Common myeloid progenitor, CD34-positive (primary cell): ENCODE data around the gene GABRR1.
A peak's percentile ranks its signal among the peaks of the same experiment; 100 is the strongest.
"Not testable (repeated sequence)": the region's sequence is repeated elsewhere in the genome, so short reads cannot be mapped to it uniquely, and the experiment has no call there.

ENCODE experiments used
- CTCF ChIA-PET: fragments of 350-600 bp; sonication (Branson Sonifier 250); formaldehyde crosslinking; loops from one replicate; lab custom pipeline; 2021; ENCODE audit warnings: antibody characterized with exemption; lab: Charles Lee
- POLR2A ChIA-PET: fragments of 350-600 bp; sonication (Branson Sonifier 250); formaldehyde crosslinking; loops from one replicate; lab custom pipeline; 2021; ENCODE audit warnings: antibody characterized with exemption; lab: Charles Lee
- DNase-seq, 3 donors: peaks; one replicate each; pipeline versions ENCODE4 v3.0.0 to v3.0.0-alpha.2; 2013
- H3K27ac ChIP-seq, 2 experiments: 1 replicate in 1 of 2; 2 replicates in 1 of 2; pipeline ENCODE4 v1.7.0; 2013; ENCODE audit warnings: inconsistent platforms in 2 of 2, low read length in 2 of 2, mild to moderate bottlenecking in 2 of 2, low read depth in 1 of 2, moderate library complexity in 1 of 2; ENCODE audit not compliant: severe bottlenecking in 2 of 2, insufficient read depth in 1 of 2, poor library complexity in 1 of 2
- H3K27me3 ChIP-seq, 5 experiments: replicated peaks in 2 of 5; 1 replicate in 3 of 5; 2 replicates in 2 of 5; pipeline versions ENCODE4 v1.6.1 to v1.7.0; 2013; ENCODE audit warnings: low read length in 4 of 5, mild to moderate bottlenecking in 2 of 5, moderate library complexity in 2 of 5, inconsistent platforms in 1 of 5; ENCODE audit not compliant: insufficient read depth in 5 of 5, control insufficient read depth in 4 of 5
- H3K36me3 ChIP-seq, 4 experiments: 1 replicate in 2 of 4; 2 replicates in 2 of 4; pipeline versions ENCODE4 v1.6.1 to v1.7.0; 2013; ENCODE audit warnings: low read length in 3 of 4, control low read depth in 1 of 4, mild to moderate bottlenecking in 1 of 4; ENCODE audit not compliant: control insufficient read depth in 4 of 4, insufficient read depth in 4 of 4
- H3K4me1 ChIP-seq, 4 experiments: 1 replicate in 3 of 4; 2 replicates in 1 of 4; pipeline versions ENCODE4 v1.6.1 to v1.7.1; 2013; ENCODE audit warnings: low read length in 3 of 4, mild to moderate bottlenecking in 3 of 4, control low read depth in 1 of 4, inconsistent platforms in 1 of 4, moderate library complexity in 1 of 4; ENCODE audit not compliant: control insufficient read depth in 4 of 4, insufficient read depth in 4 of 4; ENCODE audit errors: control extremely low read depth in 1 of 4
- H3K4me3 ChIP-seq, 7 experiments: 1 replicate in 4 of 7; 2 replicates in 3 of 7; pipeline versions ENCODE4 v1.5.1 to v1.7.0; 2013; ENCODE audit warnings: mild to moderate bottlenecking in 7 of 7, low read length in 6 of 7, moderate library complexity in 6 of 7, inconsistent platforms in 2 of 7, low read depth in 2 of 7, control low read depth in 1 of 7; ENCODE audit not compliant: insufficient read depth in 4 of 7, control insufficient read depth in 1 of 7; ENCODE audit errors: extremely low read depth in 1 of 7
- H3K9me3 ChIP-seq, 5 experiments: 1 replicate in 4 of 5; 2 replicates in 1 of 5; pipeline versions ENCODE4 v1.6.1 to v1.7.1; 2013; ENCODE audit warnings: low read length in 4 of 5, mild to moderate bottlenecking in 2 of 5, inconsistent platforms in 1 of 5, low read depth in 1 of 5, moderate library complexity in 1 of 5; ENCODE audit not compliant: control insufficient read depth in 4 of 5, insufficient read depth in 2 of 5; ENCODE audit errors: control extremely low read depth in 1 of 5
- WGBS: methylation state at CpG from one replicate; pipeline ENCODE4 v1.1.5; 2013; ENCODE audit not compliant: insufficient coverage; 5-methylcytosine and 5-hydroxymethylcytosine counted together

GABRR1 gene

DNA sequence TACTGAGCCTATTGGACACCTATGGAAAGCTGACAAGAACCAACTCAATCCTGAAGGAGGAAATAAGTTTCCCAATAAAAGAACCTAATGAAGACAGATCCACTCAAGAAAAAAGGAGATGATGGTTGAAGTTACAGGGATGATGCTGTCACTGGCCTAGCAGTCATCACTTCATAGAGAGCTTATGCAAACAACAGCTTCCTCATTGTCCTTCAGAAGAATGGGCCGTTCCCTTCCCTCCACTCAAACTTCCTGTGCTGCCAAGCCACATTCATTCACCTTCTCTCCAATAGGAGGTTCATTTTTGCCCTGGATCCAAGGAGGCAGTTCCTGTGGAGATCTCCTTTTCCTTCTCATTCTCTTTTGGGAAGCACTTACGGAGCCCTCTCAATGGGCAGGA, 85.1 kb downstream of the GABRR1 start:
- ChIA-PET CTCF (interaction anchor here (0.7 to 1.9 kb wide), 4 partner anchors 8 to 145 kb away, joined by 3 to 7 read pairs (median 3); no protein-coding TSS in a partner anchor), POLR2A (interaction anchor here (0.7 to 1.2 kb wide), 2 partner anchors 9 to 14 kb away, joined by 3 to 5 read pairs; partner anchors contain the start of gene PM20D2)
- H3K4me1 ChIP-seq = no peaks in the 10 kb centered on the region
- no peak overlapping the region for H3K4me3 ChIP-seq
- no peak overlapping the region for H3K27ac ChIP-seq
- DNase-seq = no peak
- no peaks in the 10 kb centered on the region for H3K27me3 ChIP-seq
- WGBS = 38% methylated on average over 1 of the region's 2 CpGs
- peaks cover 0 to 12% (median 8%) of the 10 kb centered on the region in 5 experiments for H3K9me3 ChIP-seq
- H3K36me3 ChIP-seq = no peaks in the 10 kb centered on the region

DNA sequence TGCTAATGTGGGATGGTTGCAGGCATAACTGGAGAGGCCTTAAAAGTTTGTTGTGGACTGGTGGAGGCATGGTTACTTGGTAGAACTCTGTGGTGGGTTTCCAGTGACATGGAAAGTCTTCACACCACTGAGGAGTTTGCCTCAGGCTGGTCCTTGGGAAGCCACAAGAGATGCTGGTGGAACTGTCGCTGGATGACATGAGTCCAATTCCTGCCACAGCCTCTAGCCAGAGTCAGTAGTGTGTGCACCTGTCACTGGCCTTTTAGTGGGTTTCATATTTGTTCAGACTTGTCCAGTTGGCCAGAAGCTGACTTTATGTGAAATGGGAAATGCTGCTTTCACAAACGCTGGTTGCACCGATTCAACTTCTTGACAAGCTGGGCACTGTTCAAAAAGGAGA, 85.6 kb downstream of the GABRR1 start:
- Histone ChIP-seq H3K9me3 (peaks cover 0 to 12% (median 8%) of the 10 kb centered on the region in 5 experiments), H3K4me3 (no peak overlapping the region), H3K4me1 (no peaks in the 10 kb centered on the region), H3K27ac (no peak overlapping the region), H3K36me3 (no peaks in the 10 kb centered on the region), H3K27me3 (no peaks in the 10 kb centered on the region)
- ChIA-PET POLR2A (interaction anchor here (1.2 kb wide), 1 partner anchor 14 kb away, joined by 3 read pairs; the partner anchor contains the start of gene PM20D2), CTCF (interaction anchor here (0.7 to 1.9 kb wide), 5 partner anchors 9 to 241 kb away, joined by 3 to 7 read pairs (median 3); no protein-coding TSS in a partner anchor)
- 100% methylated on average over 2 of the region's 3 CpGs for WGBS
- DNase-seq = no peak

DNA sequence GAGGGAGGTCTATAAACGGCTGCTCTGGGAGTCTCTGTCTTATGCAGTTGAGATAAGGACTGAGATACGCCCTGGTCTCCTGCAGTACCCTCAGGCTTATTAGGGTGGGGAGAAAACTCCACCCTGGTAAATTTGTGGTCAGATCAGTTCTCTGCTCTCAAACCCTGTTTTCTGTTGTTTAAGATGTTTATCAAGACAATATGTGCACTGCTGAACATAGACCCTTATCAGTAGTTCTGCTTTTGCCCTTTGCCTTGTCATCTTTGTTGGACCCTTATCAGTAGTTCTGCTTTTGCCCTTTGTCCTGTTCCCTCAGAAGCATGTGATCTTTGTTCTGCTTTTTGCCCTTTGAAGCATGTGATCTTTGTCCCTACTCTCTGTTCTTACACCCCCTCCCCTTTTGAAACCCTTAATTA, 88.9 kb downstream of the GABRR1 start:
- H3K27me3 ChIP-seq, POLR2A ChIA-PET, H3K36me3 ChIP-seq, H3K4me3 ChIP-seq, H3K27ac ChIP-seq, H3K4me1 ChIP-seq: not testable (repeated sequence)
- 59% methylated on average over 2 of the region's 2 CpGs for WGBS
- peaks cover 0 to 12% (median 8%) of the 10 kb centered on the region in 5 experiments for H3K9me3 ChIP-seq
- DNase-seq = peak in 2 of 3 donors; percentile 52 to 64
- CTCF ChIA-PET = interaction anchor here (1.0 to 1.6 kb wide), 2 partner anchors 13 to 17 kb away, joined by 3 to 4 read pairs; no protein-coding TSS in a partner anchor
